GM19372 (cell line): ENCODE data around the gene SH2D3A.
"Not testable (repeated sequence)": the region's sequence is repeated elsewhere in the genome, so short reads cannot be mapped to it uniquely, and the experiment has no call there.

Source experiments
- ATAC-seq: cut with Tn5 transposase; IDR thresholded peaks from one replicate; pipeline ENCODE4 v1.9.1; 2021; ENCODE audit warnings: mild to moderate bottlenecking, low read depth, moderate library complexity; ENCODE audit not compliant: unreplicated experiment

SH2D3A gene

GRCh38 chr19:6790194-6791128, 23.2 kb upstream of the SH2D3A start:
- ATAC-seq, result no peak

- ATAC-seq, result no peak
Observed at GRCh38 chr19:6788896-6789295, 21.7 kb upstream of the SH2D3A start.

- no peak for ATAC-seq
Observed at GRCh38 chr19:6787393-6787792, 20.2 kb upstream of the SH2D3A start.

GRCh38 chr19:6779206-6779605, 12.0 kb upstream of the SH2D3A start:
- no peak for ATAC-seq

GRCh38 chr19:6778386-6778785, 11.2 kb upstream of the SH2D3A start:
- no peak for ATAC-seq

- no peak for ATAC-seq
Observed at GRCh38 chr19:6777434-6777833, 10.2 kb upstream of the SH2D3A start.

GRCh38 chr19:6776999-6777398, 9.8 kb upstream of the SH2D3A start:
- ATAC-seq, result no peak

GRCh38 chr19:6776045-6776444, 8.8 kb upstream of the SH2D3A start:
- ATAC-seq, result not testable (repeated sequence)

GRCh38 chr19:6774821-6775707, 7.8 kb upstream of the SH2D3A start:
- no peak for ATAC-seq

- ATAC-seq, result no peak
Observed at GRCh38 chr19:6773323-6773931, 6.2 kb upstream of the SH2D3A start.

- ATAC-seq, result no peak
Observed at GRCh38 chr19:6772866-6773322, 5.7 kb upstream of the SH2D3A start.

GRCh38 chr19:6772028-6772865, 5.0 kb upstream of the SH2D3A start, which contains the start of gene VAV1:
TSS of gene VAV1 (plus strand) at chr19:6772708. CDS start at chr19:6772808, 100 bp downstream.
- no peak for ATAC-seq

GRCh38 chr19:6771648-6772027, 4.4 kb upstream of the SH2D3A start:
- not testable (repeated sequence) for ATAC-seq

GRCh38 chr19:6769006-6769619, 1.9 kb upstream of the SH2D3A start:
- no peak for ATAC-seq

- ATAC-seq, result no peak
Observed at GRCh38 chr19:6768236-6768785, 1.1 kb upstream of the SH2D3A start.

- ATAC-seq, result peak; percentile 32
Observed at GRCh38 chr19:6767081-6767356, 216 bp downstream of the SH2D3A start.

- ATAC-seq, result no peak
Observed at GRCh38 chr19:6766357-6767080, 716 bp downstream of the SH2D3A start.

- ATAC-seq, result no peak
Observed at GRCh38 chr19:6765738-6766356, 1.4 kb downstream of the SH2D3A start.
